Endothelial cell of umbilical vein (primary cell): ENCODE results near the gene RNASE7. TPM values are rescaled to one million over a fixed set of nuclear protein-coding genes. Genes with fewer than 3 reads are reported as not detected.

ENCODE experiments used
- BruUV-seq: library from RNA; stranded (reverse); fragments of 400-500 nt; replicated peaks from 2 replicates; lab custom pipeline; 2021; lab: Mats Ljungman, UMichigan
- CTCF ChIA-PET: fragments of 300-600, 350-600 bp; sonication (Branson Sonifier 250); formaldehyde crosslinking; loops from one replicate; lab custom pipeline; 2021; ENCODE audit warnings: antibody characterized with exemption, inconsistent platforms; lab: Charles Lee
- POLR2A ChIA-PET: fragments of 300-600, 350-600 bp; sonication (Branson Sonifier 250); formaldehyde crosslinking; loops from one replicate; lab custom pipeline; 2021; ENCODE audit warnings: antibody characterized with exemption, inconsistent platforms; lab: Charles Lee
- DNase-seq: peaks from one replicate; pipeline ENCODE4 v3.0.0-alpha.2; 2011; ENCODE audit warnings: low read depth, low spot score
- FAIRE-seq: peaks from 2 replicates; lab custom pipeline; 2011; peaks lifted over from hg19 to GRCh38; lab: Jason Lieb, UNC
- H2AFZ ChIP-seq: 2 replicates; pipeline ENCODE4 v1.6.0; 2012; ENCODE audit warnings: low read depth, low read length, control low read depth, inconsistent platforms
- H3K27ac ChIP-seq: 2 replicates; pipeline ENCODE4 v1.5.1; 2011; ENCODE audit warnings: low read depth, mild to moderate bottlenecking, control low read depth, low read length, moderate library complexity; ENCODE audit not compliant: insufficient read depth
- H3K27me3 ChIP-seq, 2 experiments: 2 replicates each; pipeline versions ENCODE4 v1.6.0 to v1.6.1; 2011; ENCODE audit warnings: low read length in 2 of 2, mixed read lengths in 1 of 2; ENCODE audit not compliant: control insufficient read depth in 2 of 2, insufficient read depth in 2 of 2
- H3K36me3 ChIP-seq, 2 experiments: 2 replicates in 1 of 2; 3 replicates in 1 of 2; pipeline ENCODE4 v1.5.1; 2011; ENCODE audit warnings: low read length in 2 of 2, mild to moderate bottlenecking in 1 of 2, moderate library complexity in 1 of 2; ENCODE audit not compliant: control insufficient read depth in 2 of 2, insufficient read depth in 2 of 2; ENCODE audit errors: extremely low read depth in 1 of 2
- H3K4me1 ChIP-seq: 3 replicates; pipeline ENCODE4 v1.5.1; 2011; ENCODE audit warnings: mild to moderate bottlenecking, low read length; ENCODE audit not compliant: control insufficient read depth, insufficient read depth; ENCODE audit errors: extremely low read depth
- H3K4me2 ChIP-seq: 2 replicates; pipeline ENCODE4 v1.6.1; 2011; ENCODE audit warnings: low read length, control low read depth, mixed read lengths; ENCODE audit not compliant: insufficient read depth
- H3K4me3 ChIP-seq, 3 experiments: fragments of 200-600 bp in 1 of 3; sonication (generic), shearing (Covaris generic) in 1 of 3; replicated peaks in 1 of 3; 2 replicates each; pipeline ENCODE4 v1.5.1; 2011 to 2016; ENCODE audit warnings: control low read depth in 3 of 3, low read length in 3 of 3, mild to moderate bottlenecking in 2 of 3, inconsistent platforms in 1 of 3, low read depth in 1 of 3, moderate library complexity in 1 of 3; ENCODE audit not compliant: insufficient read depth in 1 of 3
- H3K79me2 ChIP-seq: 2 replicates; pipeline ENCODE4 v1.6.0; 2012; ENCODE audit warnings: low read length, inconsistent platforms; ENCODE audit not compliant: control insufficient read depth, insufficient read depth
- H3K9ac ChIP-seq: replicated peaks from 2 replicates; pipeline ENCODE3; 2011; ENCODE audit warnings: low read length, control low read depth; ENCODE audit not compliant: insufficient read depth; ENCODE audit errors: extremely low read depth
- H3K9me1 ChIP-seq: replicated peaks from 3 replicates; pipeline ENCODE4 v1.6.0; 2011; ENCODE audit warnings: mild to moderate bottlenecking, low read length; ENCODE audit not compliant: control insufficient read depth, insufficient read depth; ENCODE audit errors: extremely low read depth
- H3K9me3 ChIP-seq: replicated peaks from 2 replicates; pipeline ENCODE4 v1.5.1; 2012; ENCODE audit warnings: low read length, inconsistent platforms; ENCODE audit not compliant: control insufficient read depth, insufficient read depth
- H4K20me1 ChIP-seq: replicated peaks from 2 replicates; pipeline ENCODE3; 2011; ENCODE audit warnings: mild to moderate bottlenecking, low read length; ENCODE audit not compliant: control insufficient read depth, insufficient read depth; ENCODE audit errors: extremely low read depth
- CTCF ChIP-seq, 2 donors: IDR thresholded peaks; 1 replicate in 1 of 2; 2 replicates in 1 of 2; pipeline ENCODE4 v1.5.1; 2011; ENCODE audit warnings: low read length in 2 of 2, mild to moderate bottlenecking in 2 of 2, moderate library complexity in 2 of 2, control low read depth in 1 of 2, inconsistent platforms in 1 of 2, low read depth in 1 of 2; ENCODE audit not compliant: insufficient read depth in 1 of 2; ENCODE audit errors: extremely low read depth in 1 of 2
- POLR2AphosphoS5 ChIP-seq: IDR thresholded peaks from 2 replicates; pipeline ENCODE4 v1.6.1; 2012; ENCODE audit warnings: low read depth, mild to moderate bottlenecking, control low read depth, low read length, moderate library complexity; ENCODE audit not compliant: insufficient read depth
- dilution Hi-C: fragments of 300-500 bp; cut with MboI; formaldehyde crosslinking; loops from one replicate; pipeline ENCODE4 v1.15.0; 2019; ENCODE audit warnings: low sequenced_read_pairs; ENCODE audit not compliant: extremely low pct_ligation_motif_present
- intact Hi-C: fragments of 100-400 bp; cut with micrococcal nuclease; formaldehyde crosslinking; loops from one replicate; pipeline ENCODE4 v1.10.0; 2022
- polyA plus RNA-seq, 4 experiments: library from polyadenylated mRNA; depleted of rRNA in 3 of 4; stranded (reverse) in 3 of 4; unstranded in 1 of 4; fragments of >200 nt; gene quantifications; 2 replicates each; pipeline versions ENCODE4 v1.2.1 to v1.2.3, GENCODE V29; 2011 to 2012; ENCODE audit warnings: missing spikeins in 1 of 4
- total RNA-seq: library from RNA; stranded (reverse); gene quantifications from 2 replicates; pipeline ENCODE4 v1.2.3, GENCODE V29; 2021
- TF ChIP-seq, protein P1 (sequence below): IDR thresholded peaks from 2 replicates; pipeline ENCODE4 v1.6.1; 2011; ENCODE audit not compliant: insufficient read depth, insufficient read length

The RNASE7 gene
- total and polyA plus RNA-seq, 2 donors (not counting 3 experiments of a cell fraction or from before 2014, with no cell fraction given) = not detected

DNA sequence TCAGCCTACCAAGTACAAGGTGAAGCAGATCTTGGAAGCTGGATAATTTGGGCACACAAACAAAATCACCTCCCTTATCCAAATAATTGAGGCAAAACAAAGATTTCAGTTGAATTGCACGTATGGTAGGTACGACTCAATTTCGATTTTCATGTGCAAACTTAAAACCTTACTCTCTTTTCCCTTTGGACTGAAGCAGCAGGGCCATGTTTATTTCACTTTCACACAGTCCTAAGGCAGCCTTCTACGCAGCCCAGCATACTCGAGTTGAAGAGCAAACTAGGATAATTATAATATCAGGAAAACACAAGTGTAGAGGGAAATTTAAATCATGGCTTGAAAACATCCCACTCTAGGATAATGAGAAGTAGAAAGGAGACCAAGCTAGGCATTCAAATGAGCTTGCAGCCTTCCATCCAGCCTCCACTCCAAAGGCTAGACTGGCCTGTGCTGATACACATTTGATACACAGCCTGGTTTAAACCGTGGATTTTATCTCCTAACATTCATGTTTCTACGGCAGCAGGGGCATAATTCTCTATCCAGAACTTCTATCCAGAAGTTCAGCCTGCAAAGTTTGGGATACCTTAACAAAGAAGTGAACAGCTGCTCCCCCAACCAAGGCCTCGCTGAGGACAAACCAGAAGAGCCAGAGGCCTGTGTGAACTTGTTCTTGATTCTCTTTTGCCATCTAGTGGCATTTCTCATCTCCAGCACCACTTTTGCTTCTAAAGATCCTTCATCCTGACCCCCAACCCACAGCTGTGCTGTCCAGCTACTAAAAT is 2.4 kb upstream of the RNASE7 start:
- TF ChIP-seq, protein P1, sequence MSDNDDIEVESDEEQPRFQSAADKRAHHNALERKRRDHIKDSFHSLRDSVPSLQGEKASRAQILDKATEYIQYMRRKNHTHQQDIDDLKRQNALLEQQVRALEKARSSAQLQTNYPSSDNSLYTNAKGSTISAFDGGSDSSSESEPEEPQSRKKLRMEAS = no peak
- TF ChIP-seq CTCF (IDR thresholded peaks at IDR 0.05; ENCODE audit: extremely low read depth in 1 of 2, insufficient read depth in 1 of 2, low read depth in 1 of 2, low read length in 2 of 2) (peak; percentile 41 to 59), POLR2AphosphoS5 (no peak)
- peak; percentile 71 for FAIRE-seq

More for the DNA sequence above, 2.4 kb upstream of the RNASE7 start:
- Histone ChIP-seq H2AFZ (no peak overlapping the region), H3K79me2 (no peaks in the 10 kb centered on the region), H3K9ac (no peak overlapping the region), H3K4me2 (no peak overlapping the region), H3K27me3 (peaks cover 10 to 15% of the 10 kb centered on the region in 2 experiments), H4K20me1 (no peaks in the 10 kb centered on the region), H3K4me1 (peaks cover 4% of the 10 kb centered on the region), H3K27ac (no peak overlapping the region), H3K36me3 (no peaks in the 10 kb centered on the region), H3K4me3 (no peak overlapping the region), H3K9me1 (no peaks in the 10 kb centered on the region), H3K9me3 (no peaks in the 10 kb centered on the region)
- peak; percentile 46 for DNase-seq
- ChIA-PET CTCF (interaction anchor here (0.6 to 7.0 kb wide), 21 partner anchors 8 to 375 kb away, joined by 3 to 214 read pairs (median 4); partner anchors contain the start of genes RNASE8 and SLC39A2), POLR2A (no interaction called here)
- BruUV-seq = no TSS peak
- dilution Hi-C loops = no loop called here
- intact Hi-C loops = loop anchor here (1.0 to 2.0 kb wide), 2 partner anchors 25 to 183 kb away; no protein-coding TSS in a partner anchor
